Transverse colon (tissue), 4 donors: Measurements from ENCODE around the gene CCDC51. TPM values are rescaled to one million over a fixed set of nuclear protein-coding genes. Genes with fewer than 3 reads are reported as not detected.

ENCODE experiments used
- DNase-seq: peaks from one replicate; pipeline ENCODE4 v3.0.0-alpha.2; 2019
- H3K27ac ChIP-seq, 4 donors: fragments of 200-600 bp; sonication (generic); 2 replicates each; pipeline ENCODE4 v1.5.1; 2016 to 2018; ENCODE audit warnings: inconsistent platforms in 4 of 4
- H3K27me3 ChIP-seq: fragments of 200-600 bp; sonication (generic); 2 replicates; pipeline ENCODE4 v1.5.1; 2017; ENCODE audit warnings: inconsistent platforms
- H3K36me3 ChIP-seq, 4 donors: fragments of 200-600 bp; sonication (generic); 2 replicates each; pipeline ENCODE4 v1.5.1; 2017 to 2019; ENCODE audit warnings: inconsistent platforms in 4 of 4
- H3K4me1 ChIP-seq, 4 donors: fragments of 200-600 bp; sonication (generic); 2 replicates each; pipeline ENCODE4 v1.5.1; 2017 to 2020; ENCODE audit warnings: inconsistent platforms in 4 of 4
- H3K4me3 ChIP-seq, 4 donors: fragments of 200-600 bp; sonication (generic); 1 replicate in 1 of 4; 2 replicates in 3 of 4; pipeline versions ENCODE4 v1.5.1 to v1.6.1; 2017 to 2019; ENCODE audit warnings: inconsistent platforms in 4 of 4
- H3K9me3 ChIP-seq, 2 donors: fragments of 200-600 bp; sonication (generic); 2 replicates each; pipeline ENCODE4 v1.5.1; 2017 to 2019; ENCODE audit warnings: inconsistent platforms in 2 of 2
- EP300 ChIP-seq: sonication (generic); formaldehyde crosslinking; IDR thresholded peaks from one replicate; pipeline ENCODE4 v1.6.1; 2017; ENCODE audit warnings: antibody characterized with exemption, low read depth
- POLR2A ChIP-seq: fragments of 450-650 bp; IDR thresholded peaks from one replicate; pipeline ENCODE4 v1.6.1; 2016; ENCODE audit warnings: antibody characterized with exemption, mild to moderate bottlenecking, moderate library complexity
- POLR2AphosphoS5 ChIP-seq, 3 donors: sonication (generic); formaldehyde crosslinking; IDR thresholded peaks; one replicate each; pipeline ENCODE4 v1.6.1; 2016; ENCODE audit warnings: antibody characterized with exemption in 3 of 3
- WGBS, 2 donors: methylation state at CpG; one replicate each; pipeline ENCODE4 v1.1.5; 2018; ENCODE audit warnings: low coverage in 1 of 2; 5-methylcytosine and 5-hydroxymethylcytosine counted together
- in situ Hi-C, 4 donors: fragments of 200-750 bp; cut with MboI; loops; one replicate each; pipeline versions ENCODE4 v1.15.0 to v1.15.1; 2017; ENCODE audit warnings: low sequenced_read_pairs in 3 of 4, low pct_ligation_motif_present in 1 of 4, low pct_unique_long_range_greater_than_20kb in 1 of 4
- intact Hi-C: fragments of 100-400 bp; cut with DNase I; formaldehyde crosslinking; loops from one replicate; pipeline ENCODE4 v1.15.1; 2023; ENCODE audit warnings: low total_unique reads
- total RNA-seq, 4 donors: library from RNA; depleted of rRNA; stranded (reverse); fragments of >200 nt; gene quantifications; one replicate each; pipeline ENCODE4 v1.1.0, GENCODE V29; 2016
- TF ChIP-seq, protein P1 (sequence below), 5 experiments: fragments of 200-600 bp in 3 of 5; fragments of 450-650 bp in 2 of 5; sonication (generic) in 3 of 5; IDR thresholded peaks; 1 replicate in 2 of 5; 2 replicates in 3 of 5; pipeline ENCODE4 v1.5.1; 2016 to 2017; ENCODE audit warnings: antibody characterized with exemption in 5 of 5, inconsistent platforms in 3 of 5, mild to moderate bottlenecking in 2 of 5, moderate library complexity in 1 of 5

The CCDC51 gene
- total RNA-seq, 4 donors from 2014 or later = 2.8 to 14.1 (median 8.2) TPM

DNA sequence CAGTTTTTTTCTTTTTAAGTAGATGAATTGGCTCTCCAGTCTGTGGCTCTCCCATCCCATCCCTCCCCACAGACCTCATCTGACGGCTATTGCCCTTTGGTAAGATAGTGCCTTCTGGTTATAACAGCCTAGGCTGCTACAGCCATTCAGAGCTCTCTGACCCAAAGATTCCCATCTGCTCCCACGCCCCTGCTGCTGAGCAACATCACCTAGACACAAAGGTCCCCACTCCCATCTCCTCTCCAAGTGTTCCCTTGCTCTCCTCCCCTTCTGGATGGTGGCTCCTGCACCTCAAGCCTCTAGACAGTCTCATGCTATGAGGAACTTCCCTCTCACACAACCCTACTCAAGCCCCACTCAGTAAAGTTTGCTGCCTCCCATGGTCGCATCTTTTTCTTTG, 44.2 kb downstream of the CCDC51 start:
- TF ChIP-seq, protein P1, sequence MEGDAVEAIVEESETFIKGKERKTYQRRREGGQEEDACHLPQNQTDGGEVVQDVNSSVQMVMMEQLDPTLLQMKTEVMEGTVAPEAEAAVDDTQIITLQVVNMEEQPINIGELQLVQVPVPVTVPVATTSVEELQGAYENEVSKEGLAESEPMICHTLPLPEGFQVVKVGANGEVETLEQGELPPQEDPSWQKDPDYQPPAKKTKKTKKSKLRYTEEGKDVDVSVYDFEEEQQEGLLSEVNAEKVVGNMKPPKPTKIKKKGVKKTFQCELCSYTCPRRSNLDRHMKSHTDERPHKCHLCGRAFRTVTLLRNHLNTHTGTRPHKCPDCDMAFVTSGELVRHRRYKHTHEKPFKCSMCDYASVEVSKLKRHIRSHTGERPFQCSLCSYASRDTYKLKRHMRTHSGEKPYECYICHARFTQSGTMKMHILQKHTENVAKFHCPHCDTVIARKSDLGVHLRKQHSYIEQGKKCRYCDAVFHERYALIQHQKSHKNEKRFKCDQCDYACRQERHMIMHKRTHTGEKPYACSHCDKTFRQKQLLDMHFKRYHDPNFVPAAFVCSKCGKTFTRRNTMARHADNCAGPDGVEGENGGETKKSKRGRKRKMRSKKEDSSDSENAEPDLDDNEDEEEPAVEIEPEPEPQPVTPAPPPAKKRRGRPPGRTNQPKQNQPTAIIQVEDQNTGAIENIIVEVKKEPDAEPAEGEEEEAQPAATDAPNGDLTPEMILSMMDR (IDR thresholded peaks at IDR 0.05) = no peak
- no peak for TF ChIP-seq POLR2A
- no peak for TF ChIP-seq EP300
- TF ChIP-seq POLR2AphosphoS5 (IDR thresholded peaks at IDR 0.05) = no peak
- Histone ChIP-seq H3K27me3 (peaks cover 13% of the 10 kb centered on the region), H3K27ac (no peak overlapping the region), H3K9me3 (no peaks in the 10 kb centered on the region), H3K36me3 (no peaks in the 10 kb centered on the region), H3K4me3 (no peak overlapping the region), H3K4me1 (no peaks in the 10 kb centered on the region)
- WGBS, 2 donors = 50 to 65% methylated on average over 1 to 3 of the region's 3 CpGs
- no peak for DNase-seq
- intact Hi-C loops = no loop called here
- in situ Hi-C loops = loop anchor here in 1 of 4 donors (5.0 kb wide), 1 partner anchor 42 kb away; no protein-coding TSS in a partner anchor

DNA sequence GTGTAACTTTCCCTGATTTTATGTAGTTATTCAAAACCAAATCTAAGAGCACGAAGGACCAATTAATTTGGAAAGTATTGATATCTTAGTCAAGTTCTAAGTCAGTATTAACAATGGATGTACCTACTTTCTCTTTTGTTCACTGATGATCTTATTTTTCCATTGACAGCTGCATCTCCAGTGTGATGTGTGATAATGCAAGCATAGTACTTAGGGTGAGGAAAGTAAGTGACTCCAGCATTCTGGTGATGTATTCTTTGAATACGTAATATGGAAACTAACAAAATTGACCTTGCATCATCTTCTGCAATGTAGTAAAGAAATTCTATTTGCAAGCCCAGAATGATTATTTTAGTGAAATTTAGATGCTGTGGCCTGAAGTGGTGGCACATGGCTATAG, 45.5 kb downstream of the CCDC51 start:
- in situ Hi-C loops = no loop called here
- H3K27ac ChIP-seq = no peak overlapping the region
- H3K4me3 ChIP-seq = no peak overlapping the region
- 82 to 90% methylated on average over 2 of the region's 2 CpGs for WGBS, 2 donors
- H3K36me3 ChIP-seq = no peaks in the 10 kb centered on the region
- intact Hi-C loops = no loop called here
- TF ChIP-seq POLR2AphosphoS5 (IDR thresholded peaks at IDR 0.05) (no peak), POLR2A (no peak), EP300 (no peak)
- TF ChIP-seq, protein P1 (IDR thresholded peaks at IDR 0.05) = no peak
- peaks cover 13% of the 10 kb centered on the region for H3K27me3 ChIP-seq
- no peak for DNase-seq
- no peaks in the 10 kb centered on the region for H3K4me1 ChIP-seq
- no peaks in the 10 kb centered on the region for H3K9me3 ChIP-seq

DNA sequence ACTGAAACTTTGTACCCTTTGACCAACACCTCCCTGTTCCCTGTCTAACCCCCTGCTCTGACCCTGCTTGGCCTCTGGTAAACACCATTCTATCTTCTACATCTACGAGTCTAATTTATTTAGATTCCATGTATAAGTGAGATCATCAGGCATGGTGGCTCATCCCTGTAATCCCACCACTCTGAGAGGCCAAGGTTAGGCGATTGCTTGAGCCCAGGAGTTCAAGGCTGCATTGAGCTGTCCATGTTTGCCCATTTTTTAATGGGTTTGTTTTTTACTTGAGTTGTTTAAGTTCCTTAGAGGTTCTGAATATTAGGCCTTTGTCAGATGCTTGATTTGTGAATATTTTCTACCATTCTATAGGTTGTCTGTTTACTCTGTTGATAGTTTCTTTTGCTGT, 51.0 kb downstream of the CCDC51 start:
- peaks cover 0 to 7% of the 10 kb centered on the region in 2 donors for H3K9me3 ChIP-seq
- in situ Hi-C loops = no loop called here
- WGBS, 2 donors = 58 to 68% methylated on average over 2 of the region's 2 CpGs
- H3K4me1 ChIP-seq = no peaks in the 10 kb centered on the region
- peaks cover 10% of the 10 kb centered on the region for H3K27me3 ChIP-seq
- TF ChIP-seq POLR2A = no peak
- no peak for TF ChIP-seq EP300
- TF ChIP-seq POLR2AphosphoS5 (IDR thresholded peaks at IDR 0.05) = no peak
- TF ChIP-seq, protein P1 (IDR thresholded peaks at IDR 0.05) = no peak
- no peak for DNase-seq
- no peak overlapping the region for H3K27ac ChIP-seq
- no peaks in the 10 kb centered on the region for H3K36me3 ChIP-seq
- intact Hi-C loops = no loop called here
- H3K4me3 ChIP-seq = no peak overlapping the region

DNA sequence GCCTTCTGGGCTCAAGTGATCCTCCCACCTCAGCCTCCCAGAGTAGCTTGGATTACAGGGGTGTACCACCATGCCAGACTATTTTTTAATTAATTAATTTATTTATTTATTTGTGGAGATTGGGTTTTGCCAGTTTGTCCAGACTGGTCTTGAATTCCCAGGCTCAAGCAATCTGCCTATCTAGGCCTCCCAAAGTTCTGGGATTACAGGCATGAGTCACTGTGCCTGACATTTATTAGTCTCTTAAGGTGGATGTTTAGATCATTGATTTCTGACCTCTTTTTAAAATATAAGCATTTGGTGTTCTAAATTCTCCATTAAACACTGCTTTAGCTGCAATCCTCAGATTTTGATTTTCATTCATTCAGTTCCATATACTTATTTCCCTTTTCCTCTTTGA, 52.3 kb downstream of the CCDC51 start:
- H3K4me3 ChIP-seq = no peak overlapping the region
- no peak for DNase-seq
- H3K4me1 ChIP-seq = no peaks in the 10 kb centered on the region
- H3K27me3 ChIP-seq = peaks cover 6% of the 10 kb centered on the region
- H3K9me3 ChIP-seq = peaks cover 0 to 7% of the 10 kb centered on the region in 2 donors
- H3K27ac ChIP-seq = no peak overlapping the region
- no peaks in the 10 kb centered on the region for H3K36me3 ChIP-seq
- intact Hi-C loops = no loop called here
- in situ Hi-C loops = no loop called here
- TF ChIP-seq, protein P1 (IDR thresholded peaks at IDR 0.05) = no peak
- TF ChIP-seq EP300 = no peak
- no peak for TF ChIP-seq POLR2AphosphoS5 (IDR thresholded peaks at IDR 0.05)
- no peak for TF ChIP-seq POLR2A

Other genes starting within 250 kb of the CCDC51 start
- gene CAMP, start 216.6 kb downstream of the CCDC51 start, total RNA-seq = not detected
- gene ZNF589, start 199.0 kb downstream of the CCDC51 start, total RNA-seq = 1 to 10 TPM; 1.9 to 9.1 (median 5.8) TPM
- 10 to 100 TPM; 22.9 to 39.3 (median 28.1) TPM for gene NME6, start 138.8 kb downstream of the CCDC51 start, total RNA-seq
- not detected for gene SPINK8, start 106.5 kb downstream of the CCDC51 start, total RNA-seq
- not detected for gene FBXW12, start 67.9 kb downstream of the CCDC51 start, total RNA-seq
- 100 to 1,000 TPM; 129 to 530 (median 245) TPM for gene PLXNB1, start 10.0 kb downstream of the CCDC51 start, total RNA-seq
- gene TMA7, start 138 bp upstream of the CCDC51 start, total RNA-seq = 100 to 1,000 TPM; 115 to 279 (median 192) TPM
- gene ATRIP, start 6.6 kb upstream of the CCDC51 start, total RNA-seq = 1 to 10 TPM; 1.8 to 4.4 (median 2.9) TPM
- gene SHISA5, start 64.1 kb upstream of the CCDC51 start, total RNA-seq = 10 to 100 TPM; 72.9 to 89.4 (median 80.8) TPM
- gene PFKFB4, start 116.7 kb upstream of the CCDC51 start, total RNA-seq = 1 to 10 TPM in 3 of 4 donors, under 1 TPM in 1; 0.37 to 7.9 (median 6.7) TPM
- gene UCN2, start 123.7 kb upstream of the CCDC51 start, total RNA-seq = not detected
- gene COL7A1, start 155.2 kb upstream of the CCDC51 start, total RNA-seq = 10 to 100 TPM in 2 of 4 donors, 1 to 10 TPM in 2; 4.8 to 19.1 (median 12.9) TPM
- gene UQCRC1, start 169.5 kb upstream of the CCDC51 start, total RNA-seq = 100 to 1,000 TPM; 579 to 974 (median 655) TPM
- gene TMEM89, start 181.7 kb upstream of the CCDC51 start, total RNA-seq = 10 to 100 TPM in 1 of 4 donors, not detected in 3; 13.1 TPM
- gene SLC26A6, start 195.3 kb upstream of the CCDC51 start, total RNA-seq = 100 to 1,000 TPM; 134 to 282 (median 193) TPM
- gene CELSR3, start 222.8 kb upstream of the CCDC51 start, total RNA-seq = 10 to 100 TPM in 1 of 4 donors, 1 to 10 TPM in 3; 1.2 to 15.0 (median 3.9) TPM
- gene NCKIPSD, start 245.8 kb upstream of the CCDC51 start, total RNA-seq = 10 to 100 TPM; 42.3 to 74.6 (median 49.2) TPM